WI38 (cell line): ENCODE results near the gene GPR34.

ENCODE experiments used
- H3K4me3 ChIP-seq: 2 replicates; pipeline ENCODE4 v1.5.1; 2011; ENCODE audit warnings: low read depth, mild to moderate bottlenecking, control low read depth, low read length
- CTCF ChIP-seq: IDR thresholded peaks from 2 replicates; pipeline ENCODE4 v1.5.1; 2012; ENCODE audit warnings: low read depth, mild to moderate bottlenecking, control low read depth, low read length

GPR34 gene

DNA sequence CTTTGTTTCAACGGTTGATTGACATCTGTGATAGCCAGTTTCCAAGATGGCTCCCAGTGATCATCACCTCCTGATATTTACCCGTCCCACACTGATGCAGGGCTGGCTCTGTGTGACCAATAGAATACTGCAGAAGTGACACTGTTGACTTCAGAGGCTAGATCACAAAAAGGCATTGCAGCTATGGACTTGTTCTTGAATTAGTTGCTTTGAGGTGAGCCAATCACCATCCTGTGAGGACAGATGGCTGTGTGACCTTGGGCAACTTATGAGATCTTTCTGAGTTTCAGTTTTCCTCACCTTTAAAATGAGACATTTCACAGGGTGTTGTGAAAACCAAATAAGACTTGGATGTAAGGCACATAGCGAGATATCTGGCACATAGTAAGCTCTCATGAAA, 33.4 kb downstream of the GPR34 start:
- TF ChIP-seq CTCF: no peak
- no peak overlapping the region for H3K4me3 ChIP-seq

DNA sequence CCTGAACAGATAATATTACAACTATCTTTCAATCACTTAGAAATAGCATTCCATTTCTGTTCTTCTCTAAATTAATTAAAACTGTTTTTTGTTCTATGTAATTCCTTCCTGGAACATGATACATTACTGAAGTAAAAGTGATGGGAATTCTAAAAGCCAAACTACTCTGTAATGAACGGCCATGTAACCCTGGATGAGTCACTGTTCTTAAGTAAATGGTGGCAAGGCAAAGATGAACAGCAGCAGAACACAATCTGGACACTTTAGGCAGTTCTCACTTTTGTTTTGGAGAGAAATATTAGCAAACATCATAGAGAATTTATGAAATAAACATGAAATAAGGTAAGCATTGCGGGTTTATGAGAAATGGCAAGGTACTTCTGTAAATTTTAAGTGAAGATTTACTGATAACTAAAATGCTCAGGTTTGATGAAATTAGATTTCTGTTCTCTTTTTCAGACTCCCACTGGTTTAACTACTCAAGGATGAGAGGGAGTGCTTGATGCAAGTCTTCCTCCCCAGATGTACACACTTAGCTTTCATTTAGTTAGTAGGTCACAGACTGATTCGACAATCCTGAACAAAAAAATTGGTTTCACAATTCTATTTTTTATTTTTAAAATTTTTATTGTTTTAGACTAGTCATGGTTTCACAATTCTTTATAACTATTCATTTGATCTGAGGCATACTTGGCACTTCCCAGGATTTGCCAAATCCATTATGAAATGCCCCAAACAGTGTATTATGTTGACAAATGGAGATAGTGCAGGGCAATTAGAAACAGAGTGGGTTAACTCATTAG, 34.2 kb downstream of the GPR34 start:
- no peak overlapping the region for H3K4me3 ChIP-seq
- no peak for TF ChIP-seq CTCF

DNA sequence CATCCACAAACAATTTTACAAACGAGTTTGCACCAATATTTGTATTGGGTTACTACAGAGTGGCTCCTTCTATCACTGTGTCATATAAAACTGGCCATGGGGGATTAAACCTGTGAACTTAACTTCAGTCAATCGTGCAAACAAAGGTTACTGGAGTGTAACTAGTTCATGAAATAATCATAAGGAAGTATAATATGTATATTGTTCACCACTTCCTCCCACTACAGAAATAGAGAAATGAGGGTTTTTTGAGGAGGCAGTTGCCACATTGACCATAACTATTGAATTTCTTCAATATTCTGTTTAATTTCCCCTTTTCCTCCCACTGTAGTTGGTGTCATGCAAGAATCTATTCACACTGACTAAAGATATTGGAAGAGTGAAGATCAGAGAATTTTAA, 35.1 kb downstream of the GPR34 start, which contains the start of gene GPR82:
Gene GPR82 (plus strand): TSS at position 356 of the 400 bp plus-strand sequence. CDS start 2,846 bp downstream, outside the sequence.
- no peak for TF ChIP-seq CTCF
- H3K4me3 ChIP-seq: no peak within 1 kb of the TSS

- no peak for TF ChIP-seq CTCF
- no peak overlapping the region for H3K4me3 ChIP-seq
These were observed 39.4 kb downstream of the GPR34 start for GRCh38 chrX:41728125-41728524.

- H3K4me3 ChIP-seq: no peak overlapping the region
These were observed 41.3 kb downstream of the GPR34 start for GRCh38 chrX:41730081-41730480.

DNA sequence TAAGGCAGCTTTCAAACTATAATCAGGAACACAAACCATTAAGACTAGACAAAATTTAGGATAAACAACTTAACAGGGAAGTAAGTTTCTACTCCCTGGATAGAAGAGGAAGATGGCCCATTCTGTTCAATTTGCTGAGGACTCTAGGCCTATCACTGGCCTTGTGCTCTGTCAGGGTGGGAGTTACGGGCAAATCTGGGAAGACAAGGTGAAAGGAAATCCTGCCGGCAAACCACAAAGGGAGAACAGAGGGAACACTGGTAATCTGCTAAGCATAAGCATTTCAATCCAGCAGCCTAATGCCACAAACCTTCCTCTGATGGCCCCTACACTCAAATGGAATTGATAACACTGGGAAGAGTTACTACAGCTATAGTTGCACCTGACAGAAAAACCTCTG, 43.5 kb downstream of the GPR34 start:
- no peak for TF ChIP-seq CTCF
- no peak overlapping the region for H3K4me3 ChIP-seq

More at GRCh38 chrX:41730081-41730480, 41.3 kb downstream of the GPR34 start:
- TF ChIP-seq CTCF: no peak

DNA sequence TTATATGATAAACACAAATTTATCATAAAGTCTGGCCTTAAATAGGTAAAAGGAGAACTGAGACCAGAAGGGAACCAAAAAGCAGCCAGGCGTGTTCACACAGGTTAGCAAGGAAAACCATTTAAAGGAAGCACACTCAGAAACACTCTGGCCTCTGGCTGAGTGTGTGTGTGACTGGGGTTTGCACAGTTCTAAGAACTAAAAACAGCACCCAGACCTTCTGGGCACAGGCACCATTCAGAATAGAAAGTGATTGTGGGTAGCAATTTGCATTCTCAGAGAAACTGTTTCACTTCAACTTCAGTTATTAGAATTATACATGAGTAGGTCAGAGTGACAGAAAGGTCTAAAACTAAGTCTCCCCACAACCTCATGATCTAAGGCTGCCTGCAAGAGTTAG, 45.2 kb downstream of the GPR34 start:
- no peak overlapping the region for H3K4me3 ChIP-seq
- no peak for TF ChIP-seq CTCF
